ENCODE results near the gene PRDX5.
A peak's percentile ranks its signal among the peaks of the same experiment; 100 is the strongest.
"Not testable (repeated sequence)": the region's sequence is repeated elsewhere in the genome, so short reads cannot be mapped to it uniquely, and the experiment has no call there.

Gene PRDX5

GRCh38 chr11:64305691-64306562 is 12.0 kb upstream of the PRDX5 start:
- DNase-seq (ENCODE audit: low spot score) = peak; percentile 52

GRCh38 chr11:64306563-64306875 is 11.4 kb upstream of the PRDX5 start:
- DNase-seq (ENCODE audit: low spot score) = no peak

- DNase-seq (ENCODE audit: low spot score) = no peak
These were observed 10.9 kb upstream of the PRDX5 start for GRCh38 chr11:64306876-64307622.

GRCh38 chr11:64307795-64308194 is 10.1 kb upstream of the PRDX5 start:
- DNase-seq (ENCODE audit: low spot score) = not testable (repeated sequence)

GRCh38 chr11:64312947-64313346 is 5.0 kb upstream of the PRDX5 start:
- no peak for DNase-seq (ENCODE audit: low spot score)

- no peak for DNase-seq (ENCODE audit: low spot score)
These were observed 4.3 kb upstream of the PRDX5 start for GRCh38 chr11:64313491-64314145.

- DNase-seq (ENCODE audit: low spot score) = no peak
These were observed 3.6 kb upstream of the PRDX5 start for GRCh38 chr11:64314146-64314804.

GRCh38 chr11:64314805-64315561 is 2.9 kb upstream of the PRDX5 start:
- DNase-seq (ENCODE audit: low spot score) = no peak

- not testable (repeated sequence) for DNase-seq (ENCODE audit: low spot score)
These were observed 2.0 kb upstream of the PRDX5 start for GRCh38 chr11:64315667-64316526.

GRCh38 chr11:64316672-64317324 is 1.1 kb upstream of the PRDX5 start:
- DNase-seq (ENCODE audit: low spot score) = no peak

GRCh38 chr11:64317325-64317960 is 478 bp upstream of the PRDX5 start, which contains the start of gene TRMT112:
Gene TRMT112, minus strand, starts transcription at chr11:64317559. Its CDS starts 33 bp downstream, at chr11:64317526.
- peak; percentile 92 for DNase-seq (ENCODE audit: low spot score)

- DNase-seq (ENCODE audit: low spot score) = no peak
These were observed 1.1 kb downstream of the PRDX5 start for GRCh38 chr11:64318766-64319761.

- no peak for DNase-seq (ENCODE audit: low spot score)
These were observed 2.6 kb downstream of the PRDX5 start for GRCh38 chr11:64320556-64320955.

- DNase-seq (ENCODE audit: low spot score) = no peak
These were observed 3.1 kb downstream of the PRDX5 start for GRCh38 chr11:64321026-64321425.

GRCh38 chr11:64321533-64321932 is 3.6 kb downstream of the PRDX5 start:
- DNase-seq (ENCODE audit: low spot score) = no peak

GRCh38 chr11:64322925-64323260 is 5.0 kb downstream of the PRDX5 start:
- DNase-seq (ENCODE audit: low spot score) = no peak

GRCh38 chr11:64323373-64323772 is 5.5 kb downstream of the PRDX5 start:
- DNase-seq (ENCODE audit: low spot score) = no peak

- DNase-seq (ENCODE audit: low spot score) = not testable (repeated sequence)
These were observed 6.1 kb downstream of the PRDX5 start for GRCh38 chr11:64323984-64324383.

Data from HuH-7.5 (cell line).